GM12878 (cell line): ENCODE results near the gene CFAP299. TPM values are rescaled to one million over a fixed set of nuclear protein-coding genes. Genes with fewer than 3 reads are reported as not detected.

Experiments
- CEBPB ChIP-seq, 2 experiments: fragments of 150-350 bp in 1 of 2; IDR thresholded peaks; 2 replicates each; pipeline ENCODE4 v1.6.1; 2012 to 2014; ENCODE audit warnings: low read depth in 2 of 2, low read length in 2 of 2, borderline replicate concordance in 1 of 2, inconsistent platforms in 1 of 2
- TCF3 ChIP-seq: IDR thresholded peaks from 2 replicates; pipeline ENCODE4 v1.6.1; 2012; ENCODE audit warnings: low read depth, mild to moderate bottlenecking, low read length, borderline replicate concordance; ENCODE audit not compliant: insufficient read depth
- ZBTB40 ChIP-seq: fragments of 450-650 bp; IDR thresholded peaks from 2 replicates; pipeline ENCODE4 v1.6.1; 2016; ENCODE audit warnings: mild to moderate bottlenecking, moderate library complexity, borderline replicate concordance
- polyA plus RNA-seq, 11 experiments: library from polyadenylated mRNA; depleted of rRNA in 4 of 11; unstranded in 6 of 11; stranded (reverse) in 5 of 11; fragments of >200 nt; fragmentation: Nextera tagmentation in 4 of 11; fragmentation: Illumina TruSeq in 1 of 11; extraction: Ambion mirVana in 4 of 11; extraction: Trizol in 1 of 11; gene quantifications; 1 replicate in 1 of 11; 2 replicates in 10 of 11; pipeline versions ENCODE4 v1.2.1 to v1.2.3, GENCODE V29; 2011 to 2016; ENCODE audit warnings: inconsistent platforms in 2 of 11, missing spikeins in 2 of 11, low read depth in 1 of 11
- total RNA-seq, 4 experiments: library from RNA; depleted of rRNA in 3 of 4; stranded (reverse); fragments of >200 nt in 3 of 4; fragmentation: Illumina TruSeq in 1 of 4; extraction: Trizol in 1 of 4; gene quantifications; 2 replicates each; pipeline versions ENCODE4 v1.2.1 to v1.2.3, GENCODE V29; 2013 to 2021
- TF ChIP-seq, protein P1 (sequence below): IDR thresholded peaks from 2 replicates; pipeline ENCODE4 v1.6.1; 2012; ENCODE audit warnings: mild to moderate bottlenecking, low read depth, low read length
- TF ChIP-seq, protein P2 (sequence below): fragments of 450-650 bp; formaldehyde crosslinking; IDR thresholded peaks from 2 replicates; pipeline ENCODE4 v1.4.0; 2022; ENCODE audit warnings: mild to moderate bottlenecking, moderate library complexity

The CFAP299 gene
- total and polyA plus RNA-seq, 10 of the 15 experiments (the other 5 are each of a cell fraction or from before 2014, with no cell fraction given): 0.06 to 0.34 TPM; not detected in 8

DNA sequence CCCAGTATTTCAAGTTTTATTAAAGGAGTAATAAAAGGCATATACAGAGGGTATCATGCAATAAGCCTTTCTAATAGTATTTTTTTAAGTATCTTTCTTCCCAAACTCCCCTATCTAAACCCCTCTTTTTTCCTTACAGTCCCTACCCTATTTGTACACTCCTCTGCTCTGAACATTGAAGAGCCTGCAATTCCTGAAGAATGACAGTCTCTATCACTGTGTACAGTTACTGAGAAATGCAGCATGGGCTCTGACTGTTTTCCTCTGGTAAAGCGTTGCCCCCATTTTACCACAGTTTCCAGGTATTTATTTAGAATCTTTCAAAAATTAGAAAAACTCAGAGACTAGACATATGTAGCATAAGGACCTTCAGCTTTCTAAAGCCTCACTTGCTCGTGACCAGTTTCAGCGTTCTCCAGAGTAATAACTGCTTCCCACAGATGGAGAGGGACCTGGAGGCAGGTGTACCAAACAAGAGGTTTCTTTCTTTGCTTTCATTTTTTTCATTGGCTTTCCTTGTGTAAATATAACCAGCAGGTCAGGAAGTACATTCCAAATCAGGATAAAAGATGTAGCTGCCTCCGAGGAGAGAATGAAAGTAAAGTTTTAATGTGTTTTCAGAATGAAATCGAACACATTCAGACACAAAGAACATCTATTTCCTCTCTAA is 230.8 kb downstream of the CFAP299 start (continued):
- TF ChIP-seq, protein P1, sequence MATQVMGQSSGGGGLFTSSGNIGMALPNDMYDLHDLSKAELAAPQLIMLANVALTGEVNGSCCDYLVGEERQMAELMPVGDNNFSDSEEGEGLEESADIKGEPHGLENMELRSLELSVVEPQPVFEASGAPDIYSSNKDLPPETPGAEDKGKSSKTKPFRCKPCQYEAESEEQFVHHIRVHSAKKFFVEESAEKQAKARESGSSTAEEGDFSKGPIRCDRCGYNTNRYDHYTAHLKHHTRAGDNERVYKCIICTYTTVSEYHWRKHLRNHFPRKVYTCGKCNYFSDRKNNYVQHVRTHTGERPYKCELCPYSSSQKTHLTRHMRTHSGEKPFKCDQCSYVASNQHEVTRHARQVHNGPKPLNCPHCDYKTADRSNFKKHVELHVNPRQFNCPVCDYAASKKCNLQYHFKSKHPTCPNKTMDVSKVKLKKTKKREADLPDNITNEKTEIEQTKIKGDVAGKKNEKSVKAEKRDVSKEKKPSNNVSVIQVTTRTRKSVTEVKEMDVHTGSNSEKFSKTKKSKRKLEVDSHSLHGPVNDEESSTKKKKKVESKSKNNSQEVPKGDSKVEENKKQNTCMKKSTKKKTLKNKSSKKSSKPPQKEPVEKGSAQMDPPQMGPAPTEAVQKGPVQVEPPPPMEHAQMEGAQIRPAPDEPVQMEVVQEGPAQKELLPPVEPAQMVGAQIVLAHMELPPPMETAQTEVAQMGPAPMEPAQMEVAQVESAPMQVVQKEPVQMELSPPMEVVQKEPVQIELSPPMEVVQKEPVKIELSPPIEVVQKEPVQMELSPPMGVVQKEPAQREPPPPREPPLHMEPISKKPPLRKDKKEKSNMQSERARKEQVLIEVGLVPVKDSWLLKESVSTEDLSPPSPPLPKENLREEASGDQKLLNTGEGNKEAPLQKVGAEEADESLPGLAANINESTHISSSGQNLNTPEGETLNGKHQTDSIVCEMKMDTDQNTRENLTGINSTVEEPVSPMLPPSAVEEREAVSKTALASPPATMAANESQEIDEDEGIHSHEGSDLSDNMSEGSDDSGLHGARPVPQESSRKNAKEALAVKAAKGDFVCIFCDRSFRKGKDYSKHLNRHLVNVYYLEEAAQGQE: no peak
- TF ChIP-seq CEBPB (IDR thresholded peaks at IDR 0.05; ENCODE audit: borderline replicate concordance in 1 of 2, low read depth in 2 of 2, low read length in 2 of 2): no peak
- TF ChIP-seq, protein P2, sequence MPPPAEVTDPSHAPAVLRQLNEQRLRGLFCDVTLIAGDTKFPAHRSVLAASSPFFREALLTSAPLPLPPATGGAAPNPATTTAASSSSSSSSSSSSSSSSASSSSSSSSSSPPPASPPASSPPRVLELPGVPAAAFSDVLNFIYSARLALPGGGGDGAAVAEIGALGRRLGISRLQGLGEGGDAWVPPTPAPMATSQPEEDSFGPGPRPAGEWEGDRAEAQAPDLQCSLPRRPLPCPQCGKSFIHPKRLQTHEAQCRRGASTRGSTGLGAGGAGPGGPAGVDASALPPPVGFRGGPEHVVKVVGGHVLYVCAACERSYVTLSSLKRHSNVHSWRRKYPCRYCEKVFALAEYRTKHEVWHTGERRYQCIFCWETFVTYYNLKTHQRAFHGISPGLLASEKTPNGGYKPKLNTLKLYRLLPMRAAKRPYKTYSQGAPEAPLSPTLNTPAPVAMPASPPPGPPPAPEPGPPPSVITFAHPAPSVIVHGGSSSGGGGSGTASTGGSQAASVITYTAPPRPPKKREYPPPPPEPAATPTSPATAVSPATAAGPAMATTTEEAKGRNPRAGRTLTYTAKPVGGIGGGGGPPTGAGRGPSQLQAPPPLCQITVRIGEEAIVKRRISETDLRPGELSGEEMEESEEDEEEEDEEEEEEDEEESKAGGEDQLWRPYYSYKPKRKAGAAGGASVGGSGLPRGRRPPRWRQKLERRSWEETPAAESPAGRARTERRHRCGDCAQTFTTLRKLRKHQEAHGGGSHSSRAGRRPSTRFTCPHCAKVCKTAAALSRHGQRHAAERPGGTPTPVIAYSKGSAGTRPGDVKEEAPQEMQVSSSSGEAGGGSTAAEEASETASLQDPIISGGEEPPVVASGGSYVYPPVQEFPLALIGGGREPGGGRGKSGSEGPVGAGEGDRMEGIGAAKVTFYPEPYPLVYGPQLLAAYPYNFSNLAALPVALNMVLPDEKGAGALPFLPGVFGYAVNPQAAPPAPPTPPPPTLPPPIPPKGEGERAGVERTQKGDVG: no peak
- no peak for TF ChIP-seq TCF3
- no peak for TF ChIP-seq ZBTB40
